Hematopoietic multipotent progenitor cell treated with erythropoietin and hydrocortisone succinate and interleukin-3 and kit ligand, for 15 days (in vitro differentiated cells): ENCODE measurements around the gene COMMD8.
A peak's percentile ranks its signal among the peaks of the same experiment; 100 is the strongest.
"Not testable (repeated sequence)": the region's sequence is repeated elsewhere in the genome, so short reads cannot be mapped to it uniquely, and the experiment has no call there.

ENCODE experiments used
- DNase-seq: peaks from one replicate; pipeline ENCODE4 v3.0.0-alpha.2; 2015; ENCODE audit warnings: low spot score

Gene COMMD8

GRCh38 chr4:47463235-47463956, at the start of gene COMMD8:
COMMD8 (minus strand) TSS chr4:47463702; CDS start chr4:47463651, 51 bp downstream.
- DNase-seq: peak; percentile 97

- DNase-seq: no peak
Measured at GRCh38 chr4:47510506-47511143, 47.1 kb upstream of the COMMD8 start.

GRCh38 chr4:47505666-47506065, 42.2 kb upstream of the COMMD8 start:
- DNase-seq: no peak

GRCh38 chr4:47505147-47505546, 41.6 kb upstream of the COMMD8 start:
- no peak for DNase-seq

- DNase-seq: no peak
Measured at GRCh38 chr4:47500776-47501175, 37.3 kb upstream of the COMMD8 start.

GRCh38 chr4:47499700-47500099, 36.2 kb upstream of the COMMD8 start:
- DNase-seq: no peak

GRCh38 chr4:47498899-47499298, 35.4 kb upstream of the COMMD8 start:
- DNase-seq: no peak

- DNase-seq: no peak
Measured at GRCh38 chr4:47494124-47494430, 30.6 kb upstream of the COMMD8 start.

- no peak for DNase-seq
Measured at GRCh38 chr4:47493238-47494123, 30.0 kb upstream of the COMMD8 start.

GRCh38 chr4:47490550-47490949, 27.0 kb upstream of the COMMD8 start:
- no peak for DNase-seq

- no peak for DNase-seq
Measured at GRCh38 chr4:47488706-47489105, 25.2 kb upstream of the COMMD8 start.

GRCh38 chr4:47486727-47487126, 23.2 kb upstream of the COMMD8 start:
- DNase-seq: not testable (repeated sequence)

- no peak for DNase-seq
Measured at GRCh38 chr4:47486231-47486673, 22.8 kb upstream of the COMMD8 start.

- DNase-seq: no peak
Measured at GRCh38 chr4:47485768-47486167, 22.3 kb upstream of the COMMD8 start.

- DNase-seq: peak; percentile 70
Measured at GRCh38 chr4:47485047-47485692, 21.7 kb upstream of the COMMD8 start, which contains the start of gene ATP10D. ATP10D (plus strand) TSS chr4:47485275; CDS start chr4:47512541, 27,266 bp downstream.

GRCh38 chr4:47484168-47484567, 20.7 kb upstream of the COMMD8 start:
- DNase-seq: no peak

GRCh38 chr4:47483745-47484144, 20.2 kb upstream of the COMMD8 start:
- DNase-seq: no peak

GRCh38 chr4:47482326-47482725, 18.8 kb upstream of the COMMD8 start:
- DNase-seq: no peak

GRCh38 chr4:47478804-47479203, 15.3 kb upstream of the COMMD8 start:
- DNase-seq: no peak

- no peak for DNase-seq
Measured at GRCh38 chr4:47475411-47475810, 11.9 kb upstream of the COMMD8 start.

GRCh38 chr4:47474799-47475198, 11.3 kb upstream of the COMMD8 start:
- no peak for DNase-seq

- no peak for DNase-seq
Measured at GRCh38 chr4:47473141-47473750, 9.7 kb upstream of the COMMD8 start.
